ENCODE measurements around the gene TPK1.

The TPK1 gene

DNA sequence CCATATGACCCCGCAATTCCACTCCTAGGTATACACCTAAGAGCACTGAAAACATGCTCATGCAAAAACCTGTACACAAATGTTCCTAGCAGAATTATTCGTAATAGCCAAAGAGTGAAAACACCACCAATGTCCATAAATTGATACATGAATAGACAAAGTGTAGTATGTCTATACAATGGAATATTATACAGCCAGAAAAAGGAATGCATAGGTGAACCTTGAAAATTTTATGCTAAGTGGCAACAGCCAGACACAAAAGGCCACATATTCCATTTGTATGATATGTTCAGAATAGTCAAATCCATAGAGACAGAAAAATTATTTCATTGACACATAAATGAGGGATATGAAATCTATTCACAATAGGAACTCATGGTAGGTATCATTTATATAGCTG is 351.4 kb downstream of the TPK1 start:
- TF ChIP-seq, protein P1, sequence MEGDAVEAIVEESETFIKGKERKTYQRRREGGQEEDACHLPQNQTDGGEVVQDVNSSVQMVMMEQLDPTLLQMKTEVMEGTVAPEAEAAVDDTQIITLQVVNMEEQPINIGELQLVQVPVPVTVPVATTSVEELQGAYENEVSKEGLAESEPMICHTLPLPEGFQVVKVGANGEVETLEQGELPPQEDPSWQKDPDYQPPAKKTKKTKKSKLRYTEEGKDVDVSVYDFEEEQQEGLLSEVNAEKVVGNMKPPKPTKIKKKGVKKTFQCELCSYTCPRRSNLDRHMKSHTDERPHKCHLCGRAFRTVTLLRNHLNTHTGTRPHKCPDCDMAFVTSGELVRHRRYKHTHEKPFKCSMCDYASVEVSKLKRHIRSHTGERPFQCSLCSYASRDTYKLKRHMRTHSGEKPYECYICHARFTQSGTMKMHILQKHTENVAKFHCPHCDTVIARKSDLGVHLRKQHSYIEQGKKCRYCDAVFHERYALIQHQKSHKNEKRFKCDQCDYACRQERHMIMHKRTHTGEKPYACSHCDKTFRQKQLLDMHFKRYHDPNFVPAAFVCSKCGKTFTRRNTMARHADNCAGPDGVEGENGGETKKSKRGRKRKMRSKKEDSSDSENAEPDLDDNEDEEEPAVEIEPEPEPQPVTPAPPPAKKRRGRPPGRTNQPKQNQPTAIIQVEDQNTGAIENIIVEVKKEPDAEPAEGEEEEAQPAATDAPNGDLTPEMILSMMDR (IDR thresholded peaks at IDR 0.05; ENCODE audit: low read length, missing control alignments) = no peak
- H3K4me3 ChIP-seq (replicated peaks; ENCODE audit: low read depth, low read length) = no peak overlapping the region
- no peak for DNase-seq (ENCODE audit: low read depth)

DNA sequence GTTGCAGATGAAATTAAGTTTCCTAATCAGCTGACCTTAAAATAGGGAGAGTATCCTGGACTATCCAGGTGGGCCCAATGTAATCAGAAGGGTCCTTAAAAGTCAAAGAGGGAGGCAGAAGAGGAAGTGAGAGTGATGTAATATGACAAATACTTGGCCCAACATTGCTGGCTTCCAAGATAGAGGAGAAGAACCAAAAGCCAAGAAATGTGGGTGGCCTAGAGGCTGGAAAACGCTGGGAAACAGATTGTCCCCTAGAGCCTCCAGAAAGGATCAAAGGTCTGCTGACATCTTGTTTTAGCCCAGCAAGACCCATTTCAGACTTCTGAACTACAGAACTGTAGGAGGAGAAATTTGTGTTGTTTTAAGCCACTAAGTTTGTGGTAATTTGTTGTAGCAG is 352.7 kb downstream of the TPK1 start:
- H3K4me3 ChIP-seq (replicated peaks; ENCODE audit: low read depth, low read length) = no peak overlapping the region
- TF ChIP-seq, protein P1 (IDR thresholded peaks at IDR 0.05; ENCODE audit: low read length, missing control alignments) = no peak
- DNase-seq (ENCODE audit: low read depth) = no peak

DNA sequence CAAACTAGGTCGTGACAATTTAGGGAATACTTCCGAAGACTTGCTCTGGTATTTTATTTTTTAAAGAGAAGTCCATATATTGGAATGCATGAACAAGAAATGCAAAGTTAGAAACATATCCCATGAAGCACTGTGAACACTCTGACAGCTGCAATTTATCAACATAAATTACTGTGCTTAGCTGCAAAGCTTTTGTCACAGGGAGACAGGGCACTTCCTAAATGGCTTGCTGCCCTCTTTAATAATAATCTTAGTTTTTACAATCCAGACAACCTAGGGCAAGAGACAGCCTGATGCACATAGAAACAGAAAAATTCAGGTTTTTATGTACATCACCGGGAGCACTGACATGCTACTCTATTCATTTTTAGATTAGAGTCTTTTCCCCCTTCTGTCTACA is 354.0 kb downstream of the TPK1 start:
- peak; percentile 10 for DNase-seq (ENCODE audit: low read depth)
- no peak overlapping the region for H3K4me3 ChIP-seq (replicated peaks; ENCODE audit: low read depth, low read length)
- TF ChIP-seq, protein P1 (IDR thresholded peaks at IDR 0.05; ENCODE audit: low read length, missing control alignments) = no peak

DNA sequence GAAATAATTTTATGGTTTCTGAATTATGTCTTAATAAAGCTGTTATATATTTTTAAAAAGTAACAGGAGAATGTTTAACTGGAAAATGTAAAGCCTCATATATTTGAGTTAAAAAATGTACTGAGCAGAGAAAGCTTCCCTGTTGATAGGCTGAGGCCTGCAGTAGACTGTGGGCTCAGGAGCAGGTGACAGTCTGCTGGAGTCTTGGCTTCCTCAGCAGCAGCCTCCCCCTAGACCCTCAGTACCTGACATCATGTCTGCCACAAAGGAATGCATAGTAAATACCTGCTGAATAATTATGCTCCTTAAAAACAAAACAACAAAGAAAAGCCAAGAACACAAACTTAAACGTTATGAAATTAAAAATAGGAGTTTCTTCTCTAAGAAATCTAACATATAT is 358.5 kb downstream of the TPK1 start:
- TF ChIP-seq, protein P1 (IDR thresholded peaks at IDR 0.05; ENCODE audit: low read length, missing control alignments) = no peak
- DNase-seq (ENCODE audit: low read depth) = no peak
- H3K4me3 ChIP-seq (replicated peaks; ENCODE audit: low read depth, low read length) = no peak overlapping the region

DNA sequence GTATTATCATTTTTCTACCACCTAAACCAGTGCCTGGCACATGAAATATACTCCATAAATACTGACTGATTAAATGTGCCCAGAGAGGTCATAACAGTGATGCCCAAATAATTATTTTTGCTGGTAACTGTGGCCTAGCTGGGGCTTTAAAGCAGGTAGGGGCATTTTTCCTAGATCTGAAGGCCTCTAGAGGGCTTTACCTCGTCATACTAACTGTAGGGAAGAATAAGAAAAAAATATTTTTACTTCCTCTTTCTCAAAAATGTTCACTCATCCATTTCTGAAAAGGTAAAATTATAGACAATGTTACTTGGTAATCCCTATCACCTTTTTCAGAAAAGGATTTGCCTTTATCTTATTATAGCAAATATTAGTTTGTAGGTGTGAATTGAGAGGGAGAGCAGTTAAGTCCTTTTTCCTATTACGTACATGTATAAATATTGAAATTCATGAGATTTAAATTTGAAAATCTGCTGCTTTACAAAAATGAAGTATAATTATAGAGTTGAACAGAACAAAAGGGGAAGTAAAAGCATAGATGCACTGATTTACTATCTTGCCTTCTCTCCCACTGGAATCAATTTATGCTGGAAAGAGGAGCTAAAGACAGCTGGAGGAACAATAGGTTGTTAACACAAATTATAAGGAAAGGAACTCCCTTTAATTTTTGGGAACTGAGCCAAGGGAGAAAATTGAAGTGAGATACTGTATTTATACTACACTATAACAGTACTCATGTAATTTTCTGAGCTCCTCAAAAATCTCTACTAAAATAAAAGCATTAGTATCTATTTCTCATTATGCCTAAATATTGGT is 360.8 kb downstream of the TPK1 start:
- H3K4me3 ChIP-seq (replicated peaks; ENCODE audit: low read depth, low read length) = no peak overlapping the region
- TF ChIP-seq, protein P1 (IDR thresholded peaks at IDR 0.05; ENCODE audit: low read length, missing control alignments) = no peak
- DNase-seq (ENCODE audit: low read depth) = no peak

DNA sequence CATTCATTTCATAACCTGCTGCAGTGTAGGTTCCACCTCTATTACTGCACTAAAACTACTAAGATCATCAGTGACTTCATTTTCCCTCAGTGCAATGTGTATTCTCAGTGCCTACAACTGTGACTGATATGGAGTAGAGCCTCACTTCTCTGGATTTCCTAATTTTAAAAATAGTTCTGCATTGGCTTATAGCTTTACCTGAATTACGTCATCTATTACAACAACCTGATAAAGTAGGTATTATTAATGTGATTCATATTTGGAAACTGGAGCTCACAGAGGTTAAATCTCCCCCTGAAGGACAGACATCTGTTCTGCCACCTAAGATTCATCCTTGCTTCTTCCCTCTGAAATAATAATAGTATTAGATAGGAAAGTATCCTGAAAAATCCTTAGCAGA is 361.5 kb downstream of the TPK1 start:
- TF ChIP-seq, protein P1 (IDR thresholded peaks at IDR 0.05; ENCODE audit: low read length, missing control alignments) = no peak
- DNase-seq (ENCODE audit: low read depth) = no peak
- H3K4me3 ChIP-seq (replicated peaks; ENCODE audit: low read depth, low read length) = no peak overlapping the region

DNA sequence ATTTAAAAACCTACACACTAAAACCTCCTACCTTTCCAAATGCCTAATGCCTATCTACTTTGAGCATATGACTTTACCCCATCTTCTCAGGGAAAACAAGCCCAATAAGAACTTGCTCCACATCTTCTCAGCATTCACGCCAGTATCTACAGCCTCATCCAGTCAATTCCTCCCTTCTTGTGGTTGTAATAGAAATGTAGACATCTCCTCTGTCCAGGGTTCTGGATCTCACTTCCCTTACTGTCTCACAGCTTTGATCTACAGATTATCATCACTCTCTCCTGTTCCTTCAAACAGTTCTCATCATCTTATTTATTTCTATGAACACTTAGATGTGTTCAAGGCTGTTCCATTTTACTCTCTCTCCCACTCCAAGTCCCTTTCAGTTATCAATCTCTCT is 361.9 kb downstream of the TPK1 start:
- H3K4me3 ChIP-seq (replicated peaks; ENCODE audit: low read depth, low read length) = no peak overlapping the region
- no peak for DNase-seq (ENCODE audit: low read depth)
- TF ChIP-seq, protein P1 (IDR thresholded peaks at IDR 0.05; ENCODE audit: low read length, missing control alignments) = no peak
